ENCODE measurements around the gene LGR5.
"Not testable (repeated sequence)": the region's sequence is repeated elsewhere in the genome, so short reads cannot be mapped to it uniquely, and the experiment has no call there.

LGR5 gene

GRCh38 chr12:71546322-71546861, 106.8 kb downstream of the LGR5 start:
- no peak for DNase-seq (ENCODE audit: low spot score)
- no peak for FAIRE-seq

DNA sequence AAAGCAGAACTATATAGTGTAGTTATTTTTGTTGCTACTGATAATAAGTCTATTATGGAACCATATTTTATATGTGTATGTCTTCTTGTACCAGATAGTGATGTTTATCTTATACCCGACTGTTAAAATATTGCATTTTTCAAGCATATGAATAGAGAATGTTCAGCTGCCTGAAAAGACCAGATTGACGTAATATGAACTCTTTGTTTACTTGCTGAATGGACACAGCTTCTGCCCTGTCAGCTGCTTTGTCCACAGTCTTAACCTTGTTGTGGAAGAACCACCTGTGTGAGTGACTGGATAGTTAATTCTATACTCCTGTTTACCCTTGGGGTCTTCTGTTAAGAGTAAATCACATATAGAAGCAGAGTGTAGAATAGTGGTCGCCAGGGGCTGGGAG, 109.3 kb downstream of the LGR5 start:
- FAIRE-seq = no peak

GRCh38 chr12:71551529-71551928, 111.9 kb downstream of the LGR5 start:
- FAIRE-seq (no peak), DNase-seq (ENCODE audit: low spot score) (no peak)

More for the DNA sequence above, 109.3 kb downstream of the LGR5 start:
- no peak for DNase-seq (ENCODE audit: low spot score)

- no peak for FAIRE-seq
- DNase-seq (ENCODE audit: low spot score) = no peak
Measured at GRCh38 chr12:71552728-71553501, 113.3 kb downstream of the LGR5 start.

DNA sequence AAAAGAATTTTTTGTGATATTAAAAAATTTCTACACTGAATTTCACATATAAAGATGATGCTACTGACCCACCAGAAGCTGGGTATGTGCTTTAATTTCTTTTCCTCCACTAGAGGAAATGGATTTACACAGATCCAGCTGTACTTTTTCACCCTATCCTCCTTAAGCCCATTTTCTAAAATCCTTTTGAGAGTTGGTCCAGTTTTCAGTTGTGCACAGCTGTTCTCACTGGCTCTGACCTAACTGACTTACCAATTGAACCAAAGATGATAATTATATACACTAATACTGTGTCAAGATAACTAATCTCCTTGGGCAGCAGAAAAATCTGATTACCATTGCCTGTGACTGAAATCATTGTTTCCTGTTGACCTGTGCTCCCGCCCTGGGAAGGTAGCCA, 115.6 kb downstream of the LGR5 start:
- DNase-seq (ENCODE audit: low spot score) (no peak), FAIRE-seq (no peak)

DNA sequence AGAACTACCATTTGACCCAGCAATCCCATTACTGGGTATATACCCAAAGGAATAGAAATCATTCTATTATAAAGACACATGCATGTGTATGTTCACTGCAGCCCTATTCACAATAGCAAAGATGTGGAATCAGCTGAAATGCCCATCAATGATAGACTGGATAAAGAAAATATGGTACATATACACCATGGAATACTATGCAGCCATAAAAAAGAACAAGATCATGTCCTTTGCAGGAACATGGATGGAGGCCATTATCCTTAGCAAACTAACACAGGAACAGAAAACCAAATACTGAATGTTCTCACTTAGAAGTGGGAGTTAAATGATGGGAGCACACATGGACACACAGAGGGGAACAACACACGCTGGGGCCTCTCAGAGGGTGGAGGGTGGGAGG, 116.2 kb downstream of the LGR5 start:
- not testable (repeated sequence) for FAIRE-seq; DNase-seq (ENCODE audit: low spot score)

GRCh38 chr12:71556448-71556847, 116.8 kb downstream of the LGR5 start:
- FAIRE-seq (no peak), DNase-seq (ENCODE audit: low spot score) (no peak)

GRCh38 chr12:71556875-71557274, 117.3 kb downstream of the LGR5 start:
- DNase-seq (ENCODE audit: low spot score) (peak; percentile 73), FAIRE-seq (no peak)

GRCh38 chr12:71558445-71558844, 118.8 kb downstream of the LGR5 start:
- FAIRE-seq = no peak
- DNase-seq (ENCODE audit: low spot score) = no peak

DNA sequence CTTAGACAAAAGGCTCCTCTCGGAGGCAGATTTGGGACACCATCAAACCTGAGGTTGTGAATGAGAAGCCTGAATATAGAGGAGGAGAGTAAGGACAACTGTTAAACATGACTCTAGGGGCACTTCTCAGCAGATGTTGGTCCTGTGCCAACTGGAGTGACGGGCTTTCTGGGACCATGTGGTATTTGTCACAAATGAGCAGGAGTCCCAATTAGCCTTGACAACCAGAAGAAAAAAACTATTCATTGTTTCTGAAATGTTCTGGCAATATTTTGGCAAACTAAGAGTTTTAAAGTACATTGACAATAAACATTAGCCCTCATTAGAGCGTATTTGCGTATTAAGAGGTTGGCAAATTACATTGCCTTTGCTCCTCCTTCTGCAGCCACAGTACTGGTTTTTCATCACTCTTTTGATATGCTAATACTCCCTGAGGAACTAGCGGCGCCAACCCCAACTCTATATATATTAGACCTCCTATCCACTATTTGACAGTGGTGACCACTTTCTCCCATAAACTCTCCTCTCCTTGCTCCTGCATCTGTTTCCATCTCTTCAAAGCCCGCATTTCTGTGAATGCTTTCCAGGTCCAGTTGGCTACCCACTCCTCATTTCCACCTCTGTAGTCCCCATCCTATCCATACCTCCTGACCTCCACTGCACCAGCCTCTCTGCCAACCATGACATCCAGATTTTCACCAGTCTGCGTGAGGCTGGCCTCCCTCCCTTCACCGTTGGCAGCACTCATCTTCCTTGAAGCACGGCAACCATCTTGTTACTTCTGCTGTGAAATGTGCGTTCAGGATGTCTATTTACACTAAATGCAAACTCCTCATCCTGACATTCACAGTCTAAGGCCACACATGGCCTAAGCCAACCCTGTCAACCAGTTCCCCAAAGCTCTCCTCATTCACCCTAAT, 123.3 kb downstream of the LGR5 start:
- DNase-seq (ENCODE audit: low spot score) = no peak
- FAIRE-seq = no peak

DNA sequence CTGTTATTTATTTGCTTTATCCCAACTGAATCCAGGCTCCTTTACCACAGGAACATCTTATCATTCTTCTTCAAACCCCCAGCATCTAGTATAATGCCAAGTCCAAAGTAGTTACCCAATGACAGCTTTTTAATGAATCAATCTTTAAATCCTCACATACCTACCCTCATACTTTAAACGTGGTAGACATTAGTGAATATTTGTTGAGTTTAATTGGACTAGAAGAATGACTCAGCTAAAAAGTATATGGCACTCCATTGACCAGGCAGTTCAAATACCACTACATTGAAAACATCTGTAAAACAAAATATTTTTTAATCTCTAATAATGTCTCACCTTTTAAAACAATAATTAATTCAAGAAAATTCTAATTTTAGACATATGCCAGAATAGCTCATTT, 125.9 kb downstream of the LGR5 start:
- FAIRE-seq = no peak
- DNase-seq (ENCODE audit: low spot score) = no peak

GRCh38 chr12:71566655-71567054, 127.1 kb downstream of the LGR5 start:
- FAIRE-seq (no peak), DNase-seq (ENCODE audit: low spot score) (no peak)

DNA sequence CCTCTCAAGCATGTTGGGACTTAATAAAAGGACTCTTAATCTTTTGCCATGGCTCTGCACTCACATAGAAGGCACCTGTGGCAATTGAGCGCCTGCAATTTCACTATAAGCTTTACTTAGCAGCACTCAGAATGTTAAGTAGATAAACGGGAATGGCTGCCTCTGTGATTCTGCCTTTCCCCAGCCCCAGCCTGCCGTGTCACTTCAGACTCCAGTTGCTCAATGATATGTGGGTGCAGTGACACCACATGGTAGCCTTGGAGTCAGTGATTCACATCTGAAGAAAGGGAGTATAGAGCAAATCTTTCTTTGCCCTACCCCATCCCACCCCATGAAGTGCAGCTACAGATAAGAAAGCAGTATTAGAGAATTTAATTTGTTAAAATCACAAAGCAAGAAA, 127.9 kb downstream of the LGR5 start:
- DNase-seq (ENCODE audit: low spot score) (no peak), FAIRE-seq (no peak)

GRCh38 chr12:71569885-71570284, 130.3 kb downstream of the LGR5 start:
- not testable (repeated sequence) for DNase-seq (ENCODE audit: low spot score); FAIRE-seq

GRCh38 chr12:71576496-71576895, 136.9 kb downstream of the LGR5 start:
- FAIRE-seq = no peak
- DNase-seq (ENCODE audit: low spot score) = no peak

DNA sequence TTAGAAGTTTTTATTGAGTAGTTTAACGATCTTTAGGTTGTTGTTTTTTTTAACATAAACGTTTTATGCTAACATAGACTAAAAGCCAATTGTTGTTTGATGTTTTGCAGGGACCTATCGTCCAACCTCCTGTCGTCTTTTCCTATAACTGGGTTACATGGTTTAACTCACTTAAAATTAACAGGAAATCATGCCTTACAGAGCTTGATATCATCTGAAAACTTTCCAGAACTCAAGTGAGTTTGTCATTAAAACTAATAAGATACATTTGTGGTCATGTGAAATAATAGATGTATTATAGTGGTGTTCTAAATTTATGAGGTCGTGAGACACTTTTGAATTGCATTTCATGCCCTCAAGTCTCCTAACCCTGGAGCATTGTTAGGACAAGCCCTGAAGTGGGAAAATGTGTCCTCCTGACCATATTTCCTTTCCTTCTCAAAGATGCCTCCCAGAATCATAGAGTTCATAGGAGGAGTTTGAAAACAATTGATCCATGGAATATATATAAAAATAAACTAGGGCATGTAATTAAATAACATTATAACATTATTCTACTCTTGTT, 139.2 kb downstream of the LGR5 start:
- no peak for FAIRE-seq
- DNase-seq (ENCODE audit: low spot score) = no peak

DNA sequence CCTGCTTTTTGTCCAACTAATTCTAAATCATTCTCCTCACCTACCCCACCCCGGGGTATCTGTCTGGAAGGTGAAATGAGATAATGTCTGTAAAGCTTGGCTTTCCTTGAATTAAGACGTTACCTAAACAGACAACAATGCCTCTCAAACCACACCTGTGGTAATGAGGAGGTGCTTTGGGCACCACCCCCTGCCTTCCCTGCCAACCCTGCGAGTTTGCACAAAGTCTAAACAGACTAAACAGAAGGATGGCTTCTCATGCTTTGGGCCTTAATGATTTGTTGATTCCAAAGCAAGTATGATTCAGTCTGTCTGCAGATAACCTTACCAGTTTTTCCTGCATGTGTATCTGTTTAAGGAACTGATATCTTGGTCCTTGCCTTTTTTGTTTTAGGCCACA, 141.6 kb downstream of the LGR5 start:
- no peak for FAIRE-seq
- DNase-seq (ENCODE audit: low spot score) = peak; percentile 65

DNA sequence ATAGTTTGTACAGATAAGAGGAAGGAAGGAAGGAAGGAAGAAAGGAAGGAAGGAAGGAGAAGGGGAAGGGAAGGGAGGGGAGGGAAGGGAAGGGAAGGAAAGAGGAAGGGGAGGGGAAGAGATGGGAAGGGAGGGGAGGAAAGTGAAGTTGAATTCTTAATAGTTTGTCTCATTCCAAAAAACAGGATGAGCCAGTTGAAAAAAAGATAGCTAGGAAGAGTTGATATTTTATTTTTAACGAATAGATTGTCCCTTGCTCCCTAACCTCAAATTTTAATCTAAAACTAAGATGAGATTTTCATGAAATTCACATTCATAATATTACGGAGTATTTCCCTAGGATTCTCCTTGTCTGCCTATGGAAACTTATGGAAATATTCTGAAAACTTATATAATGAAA, 143.3 kb downstream of the LGR5 start:
- DNase-seq (ENCODE audit: low spot score) (no peak), FAIRE-seq (no peak)

DNA sequence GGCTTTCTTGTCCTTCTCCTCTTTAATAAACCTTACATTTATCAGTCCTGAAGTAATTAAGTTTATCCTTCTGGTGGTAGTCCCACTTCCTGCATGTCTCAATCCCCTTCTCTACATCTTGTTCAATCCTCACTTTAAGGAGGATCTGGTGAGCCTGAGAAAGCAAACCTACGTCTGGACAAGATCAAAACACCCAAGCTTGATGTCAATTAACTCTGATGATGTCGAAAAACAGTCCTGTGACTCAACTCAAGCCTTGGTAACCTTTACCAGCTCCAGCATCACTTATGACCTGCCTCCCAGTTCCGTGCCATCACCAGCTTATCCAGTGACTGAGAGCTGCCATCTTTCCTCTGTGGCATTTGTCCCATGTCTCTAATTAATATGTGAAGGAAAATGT, 144.8 kb downstream of the LGR5 start:
- FAIRE-seq (no peak), DNase-seq (ENCODE audit: low spot score) (no peak)

- FAIRE-seq = no peak
- no peak for DNase-seq (ENCODE audit: low spot score)
Measured at GRCh38 chr12:71585218-71585617, 145.6 kb downstream of the LGR5 start.

- FAIRE-seq (no peak), DNase-seq (ENCODE audit: low spot score) (no peak)
Measured at GRCh38 chr12:71587012-71587411, 147.4 kb downstream of the LGR5 start.

DNA sequence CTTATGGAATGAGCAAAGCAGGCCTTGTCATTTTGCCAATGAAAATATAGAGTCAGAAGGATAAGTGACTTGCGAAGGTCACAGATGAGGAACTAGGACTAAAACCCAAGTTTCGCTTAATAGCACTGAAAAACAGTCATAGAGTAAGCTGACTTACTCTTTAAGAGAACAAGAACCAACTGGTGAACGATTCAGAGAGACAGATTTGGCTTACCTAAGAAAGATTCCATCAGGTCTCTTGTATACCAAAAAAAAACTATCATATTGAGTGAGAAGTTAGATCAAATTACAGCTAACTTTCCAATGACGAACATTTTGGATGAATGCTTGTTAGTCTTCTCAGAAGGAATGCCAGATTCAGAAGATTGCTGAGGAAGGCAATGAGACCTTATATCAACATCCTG, 149.9 kb downstream of the LGR5 start:
- no peak for DNase-seq (ENCODE audit: low spot score)
- FAIRE-seq = no peak

All from urothelium cell line (cell line).